IMR-90 (cell line): ENCODE measurements around the gene KMT2D. TPM values are rescaled to one million over a fixed set of nuclear protein-coding genes. Genes with fewer than 3 reads are reported as not detected.

ENCODE experiments used
- ATAC-seq: fragments of 200-7000 bp; cut with Tn5 transposase; 2 replicates; pipeline ENCODE4 v1.9.1; 2020; ENCODE audit warnings: low read depth, mild to moderate bottlenecking, moderate library complexity
- BruUV-seq: library from RNA; stranded (reverse); fragments of 400-500 nt; replicated peaks from 2 replicates; lab custom pipeline; 2021; lab: Mats Ljungman, UMichigan
- CTCF ChIA-PET: fragments of 300-600 bp; formaldehyde crosslinking; extraction: SDS; loops from one replicate; lab custom pipeline; 2021; ENCODE audit warnings: antibody characterized with exemption; lab: Yijun Ruan, JAX
- POLR2A ChIA-PET: fragments of 300-600 bp; sonication (Branson Sonifier 250); formaldehyde crosslinking; loops from one replicate; lab custom pipeline; 2022; ENCODE audit warnings: antibody characterized with exemption; ENCODE audit not compliant: unreplicated experiment; lab: Charles Lee
- DNase-seq: peaks from one replicate; pipeline ENCODE4 v3.0.0; 2013
- H2AFZ ChIP-seq: replicated peaks from 2 replicates; pipeline ENCODE3; 2013; ENCODE audit warnings: low read length, mild to moderate bottlenecking; ENCODE audit not compliant: poor library complexity
- H2AK5ac ChIP-seq: 2 replicates; pipeline ENCODE4 v1.6.1; 2013; ENCODE audit warnings: low read depth, low read length, inconsistent platforms
- H2AK9ac ChIP-seq: replicated peaks from 2 replicates; pipeline ENCODE3; 2013; ENCODE audit warnings: mild to moderate bottlenecking, low read depth, low read length, moderate library complexity; ENCODE audit not compliant: poor library complexity
- H2BK120ac ChIP-seq: 2 replicates; pipeline ENCODE4 v1.6.1; 2013; ENCODE audit warnings: low read depth, low read length, inconsistent platforms
- H2BK15ac ChIP-seq: 3 replicates; pipeline ENCODE4 v1.6.1; 2013; ENCODE audit warnings: low read depth, low read length, inconsistent platforms
- H2BK20ac ChIP-seq: 2 replicates; pipeline ENCODE4 v1.6.1; 2013; ENCODE audit warnings: low read depth, mild to moderate bottlenecking, inconsistent platforms, low read length, moderate library complexity
- H2BK5ac ChIP-seq: 2 replicates; pipeline ENCODE4 v1.6.1; 2013; ENCODE audit warnings: mild to moderate bottlenecking, low read depth, low read length, inconsistent platforms; ENCODE audit not compliant: poor library complexity, severe bottlenecking
- H3K14ac ChIP-seq: replicated peaks from 2 replicates; pipeline ENCODE4 v1.6.1; 2013; ENCODE audit warnings: low read depth, low read length, inconsistent platforms
- H3K18ac ChIP-seq: 2 replicates; pipeline ENCODE4 v1.6.1; 2013; ENCODE audit warnings: low read depth, low read length, control low read depth
- H3K23ac ChIP-seq: 2 replicates; pipeline ENCODE4 v1.6.1; 2013; ENCODE audit warnings: low read depth, low read length, inconsistent platforms
- H3K27ac ChIP-seq: 2 replicates; pipeline ENCODE4 v1.5.1; 2013; ENCODE audit warnings: mild to moderate bottlenecking, control low read depth, low read length; ENCODE audit not compliant: insufficient read depth
- H3K27me3 ChIP-seq: 2 replicates; pipeline ENCODE4 v1.6.1; 2013; ENCODE audit warnings: low read length; ENCODE audit not compliant: control insufficient read depth, insufficient read depth
- H3K36me3 ChIP-seq: 2 replicates; pipeline ENCODE4 v1.6.1; 2013; ENCODE audit warnings: low read length, mixed read lengths; ENCODE audit not compliant: control insufficient read depth, insufficient read depth
- H3K4ac ChIP-seq: 2 replicates; pipeline ENCODE4 v1.6.1; 2013; ENCODE audit warnings: low read depth, low read length, inconsistent platforms
- H3K4me1 ChIP-seq: 2 replicates; pipeline ENCODE4 v1.6.1; 2013; ENCODE audit warnings: low read length, mixed read lengths; ENCODE audit not compliant: control insufficient read depth, insufficient read depth
- H3K4me2 ChIP-seq: 2 replicates; pipeline ENCODE4 v1.6.1; 2013; ENCODE audit warnings: low read depth, mild to moderate bottlenecking, control low read depth, low read length, moderate library complexity
- H3K4me3 ChIP-seq: 2 replicates; pipeline ENCODE4 v1.5.1; 2013; ENCODE audit warnings: low read depth, mild to moderate bottlenecking, control low read depth, low read length, moderate library complexity; ENCODE audit not compliant: insufficient read depth
- H3K56ac ChIP-seq: 2 replicates; pipeline ENCODE4 v1.6.1; 2013; ENCODE audit warnings: low read length, inconsistent platforms; ENCODE audit not compliant: insufficient read depth; ENCODE audit errors: extremely low read depth
- H3K79me1 ChIP-seq, 2 experiments: 2 replicates each; pipeline ENCODE4 v1.6.1; 2013; ENCODE audit warnings: low read length in 2 of 2, inconsistent platforms in 1 of 2, low read depth in 1 of 2
- H3K9ac ChIP-seq: 2 replicates; pipeline ENCODE4 v1.6.1; 2013; ENCODE audit warnings: low read depth, low read length, control low read depth
- H3K9me1 ChIP-seq: 2 replicates; pipeline ENCODE4 v1.6.1; 2013; ENCODE audit warnings: low read length, inconsistent platforms; ENCODE audit not compliant: insufficient read depth
- H3K9me3 ChIP-seq: 2 replicates; pipeline ENCODE4 v1.6.1; 2013; ENCODE audit warnings: low read length; ENCODE audit not compliant: control insufficient read depth, insufficient read depth
- H4K20me1 ChIP-seq: 2 replicates; pipeline ENCODE4 v1.6.1; 2013; ENCODE audit warnings: low read length, inconsistent platforms; ENCODE audit not compliant: insufficient read depth
- H4K5ac ChIP-seq: 2 replicates; pipeline ENCODE4 v1.6.1; 2013; ENCODE audit warnings: mild to moderate bottlenecking, low read depth, low read length, control low read depth
- H4K8ac ChIP-seq, 2 experiments: 2 replicates each; pipeline ENCODE4 v1.6.1; 2013; ENCODE audit warnings: low read depth in 2 of 2, low read length in 2 of 2, control low read depth in 1 of 2, inconsistent platforms in 1 of 2
- H4K91ac ChIP-seq: 2 replicates; pipeline ENCODE4 v1.6.1; 2013; ENCODE audit warnings: low read depth, low read length, inconsistent platforms; ENCODE audit not compliant: insufficient read depth
- BHLHE40 ChIP-seq: fragments of 150-350 bp; IDR thresholded peaks from 2 replicates; pipeline ENCODE4 v1.6.1; 2016; ENCODE audit warnings: mild to moderate bottlenecking, low read depth, low read length
- CEBPB ChIP-seq: IDR thresholded peaks from 2 replicates; pipeline ENCODE4 v1.6.1; 2012; ENCODE audit warnings: low read depth, low read length, improper control_type of control experiment
- CHD1 ChIP-seq: IDR thresholded peaks from 2 replicates; pipeline ENCODE4 v1.6.1; 2012; ENCODE audit warnings: low read depth, low read length, improper control_type of control experiment
- FOS ChIP-seq: fragments of 150-350 bp; IDR thresholded peaks from 2 replicates; pipeline ENCODE4 v1.6.1; 2016; ENCODE audit warnings: low read depth, low read length
- MAFK ChIP-seq: IDR thresholded peaks from 2 replicates; pipeline ENCODE4 v1.6.1; 2012; ENCODE audit warnings: low read depth, low read length, improper control_type of control experiment
- MAZ ChIP-seq: IDR thresholded peaks from 2 replicates; pipeline ENCODE4 v1.6.1; 2012; ENCODE audit warnings: low read depth, mild to moderate bottlenecking, low read length, improper control_type of control experiment, moderate library complexity, borderline replicate concordance
- MXI1 ChIP-seq: IDR thresholded peaks from 2 replicates; pipeline ENCODE4 v1.6.1; 2012; ENCODE audit warnings: low read depth, mild to moderate bottlenecking, low read length, moderate library complexity, borderline replicate concordance
- NFE2L2 ChIP-seq: fragments of 150-350 bp; IDR thresholded peaks from 2 replicates; pipeline ENCODE4 v1.6.1; 2016; ENCODE audit warnings: low read depth, mild to moderate bottlenecking, low read length
- POLR2A ChIP-seq: IDR thresholded peaks from 2 replicates; pipeline ENCODE4 v1.6.1; 2012; ENCODE audit warnings: mild to moderate bottlenecking, low read depth, low read length
- RAD21 ChIP-seq: IDR thresholded peaks from 2 replicates; pipeline ENCODE4 v1.6.1; 2012; ENCODE audit warnings: low read length, improper control_type of control experiment
- RCOR1 ChIP-seq: IDR thresholded peaks from 2 replicates; pipeline ENCODE4 v1.6.1; 2012; ENCODE audit warnings: mild to moderate bottlenecking, low read length, improper control_type of control experiment; ENCODE audit not compliant: insufficient replicate concordance
- RFX5 ChIP-seq: IDR thresholded peaks from 2 replicates; pipeline ENCODE4 v1.8.0; 2012; ENCODE audit warnings: low read depth, mild to moderate bottlenecking, low read length, moderate library complexity
- SMC3 ChIP-seq: fragments of 150-350 bp; IDR thresholded peaks from 2 replicates; pipeline ENCODE4 v1.6.1; 2016; ENCODE audit warnings: low read depth, mild to moderate bottlenecking, antibody characterized with exemption, low read length, moderate library complexity
- whole genome bisulfite sequencing, 2 experiments: methylation state at CpG; one replicate each; pipeline versions ENCODE4 v1.1.5 to v1.1.7; 2013; ENCODE audit warnings: missing lambda C conversion rate in 2 of 2; ENCODE audit not compliant: insufficient read length in 1 of 2; ENCODE audit errors: extremely low coverage in 2 of 2; 5-methylcytosine and 5-hydroxymethylcytosine counted together
- dilution Hi-C: fragments of 300-500 bp; cut with HindIII; formaldehyde crosslinking; loops from one replicate; pipeline ENCODE4 v1.14.3; 2018; ENCODE audit warnings: low sequenced_read_pairs; ENCODE audit not compliant: unreplicated experiment
- in situ Hi-C: fragments of 300-500 bp; cut with MboI; formaldehyde crosslinking; loops from 3 replicates; pipeline ENCODE4 v1.14.3; 2019; ENCODE audit warnings: low sequenced_read_pairs, inconsistent platforms, mixed read lengths
- intact Hi-C: fragments of 100-400 bp; cut with micrococcal nuclease; formaldehyde crosslinking; loops from 2 replicates; pipeline ENCODE4 v1.10.0; 2022
- polyA plus RNA-seq, 3 experiments: library from polyadenylated mRNA; depleted of rRNA; stranded (reverse); fragments of >200 nt; gene quantifications; 2 replicates each; pipeline ENCODE4 v1.2.3, GENCODE V29; 2012; ENCODE audit warnings: low replicate concordance in 1 of 3
- total RNA-seq: library from RNA; depleted of rRNA; stranded (reverse); fragments of >200 nt; gene quantifications from 2 replicates; pipeline ENCODE4 v1.2.3, GENCODE V29; 2012
- TF ChIP-seq, protein P1 (sequence below): fragments of 150-350 bp; IDR thresholded peaks from 2 replicates; pipeline ENCODE4 v1.6.1; 2017; ENCODE audit warnings: mild to moderate bottlenecking, antibody characterized with exemption, low read length, low read depth
- TF ChIP-seq, protein P2 (sequence below): fragments of 150-350 bp; IDR thresholded peaks from 2 replicates; pipeline ENCODE4 v1.6.1; 2016; ENCODE audit warnings: low read depth, mild to moderate bottlenecking, low read length, moderate library complexity, borderline replicate concordance
- TF ChIP-seq, protein P3 (sequence below): conservative IDR thresholded peaks from 2 replicates; pipeline ENCODE4 v1.5.1; 2012; ENCODE audit warnings: mild to moderate bottlenecking, low read depth, low read length, improper control_type of control experiment

The KMT2D gene
- total and polyA plus RNA-seq, 2 of the 4 experiments (the other 2 are of a cell fraction), result 6.6 to 25.2 TPM

DNA sequence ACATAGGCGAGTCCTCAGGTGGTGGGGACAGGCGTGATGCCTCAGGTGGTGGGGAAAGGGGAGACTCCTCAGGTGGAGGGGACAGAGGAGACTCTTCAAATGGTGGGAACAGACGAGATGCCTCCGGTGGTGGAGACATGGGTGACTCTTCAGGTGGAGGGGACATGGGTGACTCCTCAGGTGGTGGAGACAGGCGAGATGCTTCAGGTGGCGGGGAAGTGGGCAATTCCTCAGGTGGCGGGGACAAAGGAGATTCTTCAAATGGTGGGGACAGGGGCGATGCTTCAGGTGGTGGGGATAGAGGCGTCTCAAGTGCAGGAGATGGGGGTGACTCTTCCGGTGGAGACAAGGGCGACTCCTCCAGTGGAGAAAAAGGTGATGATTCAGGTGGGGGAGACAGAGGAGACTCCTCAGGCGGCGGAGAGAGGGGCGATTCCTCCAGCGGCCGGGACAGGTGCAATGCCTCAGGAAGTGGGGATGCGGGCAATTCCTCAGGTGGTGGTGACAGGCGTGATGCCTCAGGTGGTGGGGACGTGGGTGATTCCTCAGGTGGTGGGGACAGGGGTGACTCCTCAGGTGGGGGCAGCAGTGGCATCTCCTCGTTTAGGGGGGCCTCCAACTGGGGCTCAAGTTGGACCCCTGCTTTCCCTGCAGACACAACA, 8.7 kb downstream of the KMT2D start:
- H3K56ac ChIP-seq, result no peak overlapping the region
- H2AK5ac ChIP-seq, result no peak overlapping the region
- CTCF ChIA-PET, result no interaction called here
- dilution Hi-C loops, result no loop called here
- peaks cover 46 to 90% of the 10 kb centered on the region in 2 experiments for H3K79me1 ChIP-seq
- no peak overlapping the region for H2BK15ac ChIP-seq
- H4K20me1 ChIP-seq, result peaks cover 90% of the 10 kb centered on the region
- no peak overlapping the region for H3K14ac ChIP-seq
- no peak overlapping the region for H2AK9ac ChIP-seq
- peaks cover 31% of the 10 kb centered on the region for H3K9me1 ChIP-seq
- H2AFZ ChIP-seq, result no peak overlapping the region
- BruUV-seq, result no TSS peak
- 98% methylated on average over 6 of the region's 20 CpGs; no CpG with 5 or more reads in 1 of the 2 experiments for WGBS, 2 experiments
- H3K4me1 ChIP-seq, result peaks cover 12% of the 10 kb centered on the region
- H3K4me2 ChIP-seq, result no peak overlapping the region
- no peak overlapping the region for H3K18ac ChIP-seq
- H2BK20ac ChIP-seq, result no peak overlapping the region
- no peak overlapping the region for H3K9ac ChIP-seq
- H4K5ac ChIP-seq, result no peak overlapping the region
- in situ Hi-C loops, result no loop called here
- H3K27me3 ChIP-seq, result no peaks in the 10 kb centered on the region
- TF ChIP-seq, protein P1, sequence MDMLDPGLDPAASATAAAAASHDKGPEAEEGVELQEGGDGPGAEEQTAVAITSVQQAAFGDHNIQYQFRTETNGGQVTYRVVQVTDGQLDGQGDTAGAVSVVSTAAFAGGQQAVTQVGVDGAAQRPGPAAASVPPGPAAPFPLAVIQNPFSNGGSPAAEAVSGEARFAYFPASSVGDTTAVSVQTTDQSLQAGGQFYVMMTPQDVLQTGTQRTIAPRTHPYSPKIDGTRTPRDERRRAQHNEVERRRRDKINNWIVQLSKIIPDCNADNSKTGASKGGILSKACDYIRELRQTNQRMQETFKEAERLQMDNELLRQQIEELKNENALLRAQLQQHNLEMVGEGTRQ, result no peak
- no peak for TF ChIP-seq MAZ
- no peak for TF ChIP-seq POLR2A
- TF ChIP-seq MAFK, result no peak
- no peak for TF ChIP-seq CHD1
- no peak for TF ChIP-seq SMC3
- TF ChIP-seq CEBPB, result no peak
- no peak for TF ChIP-seq RAD21
- TF ChIP-seq RFX5, result no peak
- TF ChIP-seq RCOR1, result no peak
- TF ChIP-seq, protein P2, sequence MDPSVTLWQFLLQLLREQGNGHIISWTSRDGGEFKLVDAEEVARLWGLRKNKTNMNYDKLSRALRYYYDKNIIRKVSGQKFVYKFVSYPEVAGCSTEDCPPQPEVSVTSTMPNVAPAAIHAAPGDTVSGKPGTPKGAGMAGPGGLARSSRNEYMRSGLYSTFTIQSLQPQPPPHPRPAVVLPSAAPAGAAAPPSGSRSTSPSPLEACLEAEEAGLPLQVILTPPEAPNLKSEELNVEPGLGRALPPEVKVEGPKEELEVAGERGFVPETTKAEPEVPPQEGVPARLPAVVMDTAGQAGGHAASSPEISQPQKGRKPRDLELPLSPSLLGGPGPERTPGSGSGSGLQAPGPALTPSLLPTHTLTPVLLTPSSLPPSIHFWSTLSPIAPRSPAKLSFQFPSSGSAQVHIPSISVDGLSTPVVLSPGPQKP, result no peak
- TF ChIP-seq, protein P3, sequence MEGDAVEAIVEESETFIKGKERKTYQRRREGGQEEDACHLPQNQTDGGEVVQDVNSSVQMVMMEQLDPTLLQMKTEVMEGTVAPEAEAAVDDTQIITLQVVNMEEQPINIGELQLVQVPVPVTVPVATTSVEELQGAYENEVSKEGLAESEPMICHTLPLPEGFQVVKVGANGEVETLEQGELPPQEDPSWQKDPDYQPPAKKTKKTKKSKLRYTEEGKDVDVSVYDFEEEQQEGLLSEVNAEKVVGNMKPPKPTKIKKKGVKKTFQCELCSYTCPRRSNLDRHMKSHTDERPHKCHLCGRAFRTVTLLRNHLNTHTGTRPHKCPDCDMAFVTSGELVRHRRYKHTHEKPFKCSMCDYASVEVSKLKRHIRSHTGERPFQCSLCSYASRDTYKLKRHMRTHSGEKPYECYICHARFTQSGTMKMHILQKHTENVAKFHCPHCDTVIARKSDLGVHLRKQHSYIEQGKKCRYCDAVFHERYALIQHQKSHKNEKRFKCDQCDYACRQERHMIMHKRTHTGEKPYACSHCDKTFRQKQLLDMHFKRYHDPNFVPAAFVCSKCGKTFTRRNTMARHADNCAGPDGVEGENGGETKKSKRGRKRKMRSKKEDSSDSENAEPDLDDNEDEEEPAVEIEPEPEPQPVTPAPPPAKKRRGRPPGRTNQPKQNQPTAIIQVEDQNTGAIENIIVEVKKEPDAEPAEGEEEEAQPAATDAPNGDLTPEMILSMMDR, result no peak
- no peak for TF ChIP-seq NFE2L2
- no peak for TF ChIP-seq BHLHE40
- TF ChIP-seq FOS, result no peak
- no peak for TF ChIP-seq MXI1
- H4K8ac ChIP-seq, result no peak overlapping the region
- H2BK5ac ChIP-seq, result no peak overlapping the region
- POLR2A ChIA-PET, result no interaction called here
- peaks cover 76% of the 10 kb centered on the region for H3K36me3 ChIP-seq
- no peak overlapping the region for H3K23ac ChIP-seq
- no peak overlapping the region for H4K91ac ChIP-seq
- DNase-seq (no peak), ATAC-seq (no peak)
- intact Hi-C loops, result no loop called here
- H3K4me3 ChIP-seq, result no peak overlapping the region
- no peaks in the 10 kb centered on the region for H3K9me3 ChIP-seq
- H2BK120ac ChIP-seq, result no peak overlapping the region
- H3K27ac ChIP-seq, result no peak overlapping the region
- no peak overlapping the region for H3K4ac ChIP-seq
